NCI-H1436 (cell line): ENCODE results near the gene MAEA.
"Not testable (repeated sequence)": the region's sequence is repeated elsewhere in the genome, so short reads cannot be mapped to it uniquely, and the experiment has no call there.

ENCODE experiments used
- DNase-seq: peaks from one replicate; lab custom pipeline; 2025; lab: John Stamatoyannopoulos, UW

MAEA gene

DNA sequence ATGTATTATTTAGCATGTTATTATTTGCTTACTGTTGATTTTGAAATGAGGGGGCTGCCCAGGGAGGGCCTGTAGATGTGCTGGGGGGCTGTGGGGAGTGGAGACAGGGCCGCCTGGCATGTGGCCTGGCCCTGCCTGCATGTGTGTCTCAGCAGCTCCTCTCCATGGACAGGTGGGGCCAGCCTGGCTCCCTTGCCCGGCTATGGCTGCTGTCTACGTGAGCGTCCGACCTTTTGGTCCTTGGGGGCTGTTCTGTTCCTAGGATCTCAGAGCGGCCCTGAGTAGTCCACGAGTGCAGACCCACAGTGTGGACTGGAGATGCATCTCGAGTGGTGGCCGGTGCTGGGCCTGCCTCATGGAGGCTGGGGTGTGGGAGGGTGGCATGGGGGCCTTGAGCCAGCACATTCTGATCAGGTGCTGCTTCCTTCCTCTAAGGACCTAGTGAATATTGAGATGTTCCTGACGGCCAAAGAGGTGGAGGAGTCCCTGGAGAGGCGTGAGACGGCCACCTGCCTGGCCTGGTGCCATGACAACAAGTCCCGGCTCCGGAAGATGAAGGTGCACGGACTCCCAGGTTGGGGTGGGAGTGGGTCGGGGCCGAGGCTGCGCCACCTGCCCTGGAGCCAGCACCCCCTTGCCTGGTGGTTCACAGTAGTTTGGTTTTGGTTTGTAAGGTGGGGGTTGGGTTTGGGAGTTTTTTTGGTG, 32.4 kb downstream of the MAEA start:
- DNase-seq: no peak

DNA sequence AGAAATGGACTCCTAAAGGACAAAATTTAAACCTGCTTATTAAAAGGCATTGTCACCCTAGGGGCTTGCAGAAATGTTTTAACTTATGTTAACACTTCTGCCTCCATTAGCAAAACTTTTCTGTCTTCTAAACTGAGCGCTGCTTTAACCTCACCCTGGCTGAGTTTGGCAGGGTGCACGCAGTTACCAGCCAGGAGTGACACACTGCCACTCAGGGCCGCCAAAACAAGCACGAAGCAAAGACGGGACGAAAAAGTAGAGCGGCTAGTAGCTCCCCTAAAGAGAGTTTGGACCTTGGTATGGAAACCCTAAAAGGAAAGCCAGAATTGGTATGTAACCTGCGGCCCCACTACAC, 33.6 kb downstream of the MAEA start:
- no peak for DNase-seq

DNA sequence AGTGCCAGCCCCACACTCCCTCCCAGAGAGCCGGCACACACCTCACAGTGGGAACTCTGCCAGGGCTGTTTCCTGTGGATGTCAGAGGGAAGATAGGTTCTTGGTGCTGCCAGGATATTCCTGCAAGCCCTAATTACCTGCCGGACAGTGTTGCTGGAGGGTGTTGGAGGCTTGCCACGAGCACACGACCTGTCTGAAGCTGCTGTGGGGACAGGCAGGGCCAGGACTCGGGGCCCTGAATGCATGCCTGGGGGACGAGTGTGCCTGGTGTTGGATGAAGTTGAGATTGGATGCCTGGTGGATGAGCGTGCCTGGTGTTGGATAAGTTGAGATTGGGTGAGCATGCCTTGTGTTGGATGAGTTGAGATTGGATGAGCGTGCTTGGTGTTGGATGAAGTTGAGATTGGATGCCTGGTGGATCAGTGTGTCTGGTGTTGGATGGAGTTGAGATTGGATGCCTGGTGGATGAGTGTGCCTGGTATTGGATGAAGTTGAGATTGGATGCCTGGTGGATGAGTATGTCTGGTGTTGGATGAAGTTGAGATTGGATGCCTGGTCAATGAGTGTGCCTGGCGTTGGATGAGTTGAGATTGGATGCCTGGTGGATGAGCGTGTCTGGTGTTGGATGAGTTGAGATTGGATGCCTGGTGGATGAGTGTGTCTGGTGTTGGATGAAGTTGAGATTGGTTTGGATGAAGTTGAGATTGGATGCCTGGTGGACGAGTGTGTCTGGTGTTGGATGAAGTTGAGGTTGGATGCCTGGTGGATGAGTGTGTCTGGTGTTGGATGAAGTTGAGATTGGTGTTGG, 34.1 kb downstream of the MAEA start:
- DNase-seq: no peak

DNA sequence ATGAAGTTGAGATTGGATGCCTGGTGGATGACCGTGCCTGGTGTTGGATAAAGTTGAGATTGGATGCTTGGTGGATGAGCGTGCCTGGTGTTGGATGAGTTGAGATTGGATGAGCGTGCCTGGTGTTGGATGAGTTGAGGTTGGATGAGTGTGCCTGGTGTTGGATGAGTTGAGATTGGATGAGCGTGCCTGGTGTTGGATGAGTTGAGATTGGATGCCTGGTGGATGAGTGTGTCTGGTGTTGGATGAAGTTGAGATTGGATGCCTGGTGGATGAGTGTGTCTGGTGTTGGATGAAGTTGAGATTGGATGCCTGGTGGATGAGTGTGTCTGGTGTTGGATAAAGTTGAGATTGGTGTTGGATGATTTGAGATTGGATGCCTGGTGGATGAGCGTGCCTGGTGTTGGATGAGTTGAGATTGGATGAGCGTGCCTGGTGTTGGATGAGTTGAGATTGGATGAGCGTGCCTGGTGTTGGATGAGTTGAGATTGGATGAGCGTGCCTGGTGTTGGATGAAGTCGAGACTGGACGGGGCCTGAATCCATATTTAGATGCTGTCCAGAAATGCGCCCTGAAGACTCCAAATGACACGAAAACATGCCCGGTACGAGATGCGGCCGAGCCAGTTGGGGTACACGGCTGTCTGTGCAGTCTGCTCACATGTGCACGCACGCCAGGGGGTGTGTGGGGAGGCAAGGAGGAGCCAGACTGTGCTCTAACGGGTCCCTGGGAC, 34.9 kb downstream of the MAEA start:
- DNase-seq: not testable (repeated sequence)

DNA sequence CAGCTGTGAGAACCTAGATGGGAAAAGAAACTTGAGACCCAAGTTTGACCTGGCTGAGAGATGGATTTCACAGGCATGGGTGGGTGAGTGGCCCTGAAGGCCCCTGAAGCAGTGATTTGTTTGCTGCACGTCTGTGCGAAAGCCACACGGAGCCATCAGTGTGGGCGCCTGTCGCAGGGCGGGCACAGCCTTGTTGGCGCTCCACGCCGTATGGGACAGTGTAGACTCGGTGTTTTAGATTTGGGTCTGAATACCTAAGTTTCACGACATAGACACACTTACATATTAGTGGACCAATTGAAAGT, 35.4 kb downstream of the MAEA start:
- DNase-seq: no peak

DNA sequence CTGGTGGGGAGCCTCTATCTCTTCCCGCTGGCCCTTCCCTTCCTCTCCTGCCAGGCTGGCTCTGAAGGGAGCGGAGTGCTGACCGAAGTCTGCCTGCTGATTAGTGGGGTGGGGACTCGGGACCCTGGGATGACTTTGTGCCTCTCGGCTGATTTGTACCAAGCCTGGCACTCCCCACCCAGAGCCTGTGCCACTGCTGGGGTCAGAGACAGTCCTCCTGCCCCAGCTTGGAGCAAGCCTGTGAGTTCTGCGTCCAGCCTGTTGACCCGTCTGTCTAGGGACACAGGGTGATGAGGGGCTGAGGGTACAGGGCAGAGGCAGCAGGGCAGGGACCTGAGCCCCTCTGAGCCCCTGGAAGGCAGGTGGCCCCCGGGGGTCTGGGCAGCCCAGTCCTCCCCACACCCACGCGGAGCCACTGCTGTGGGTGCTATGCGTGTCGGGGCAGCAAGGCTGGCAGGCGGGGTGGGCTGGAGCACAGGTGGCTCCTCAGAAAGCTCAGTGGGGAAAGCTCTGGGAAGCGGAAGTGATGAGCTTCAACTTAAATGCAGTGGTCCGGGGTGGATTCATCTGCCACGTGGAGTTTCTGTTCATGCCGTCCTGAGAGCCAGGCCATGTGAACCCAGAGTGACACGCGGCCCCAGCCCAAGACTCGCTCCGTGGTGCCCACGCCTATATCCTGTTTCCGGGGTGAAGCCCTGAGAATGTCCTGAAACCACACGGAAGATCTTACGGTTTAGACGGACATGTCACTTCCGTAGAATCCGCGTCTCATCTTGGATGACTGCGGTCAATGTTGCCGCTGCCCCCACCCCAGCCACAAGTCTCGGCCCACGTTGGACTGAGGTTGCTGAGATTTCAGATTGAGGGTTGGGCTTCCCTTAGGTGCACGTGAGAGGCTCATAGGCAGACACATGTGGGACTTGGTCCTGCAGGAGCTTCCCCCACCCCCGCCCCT, 36.3 kb downstream of the MAEA start:
- no peak for DNase-seq

DNA sequence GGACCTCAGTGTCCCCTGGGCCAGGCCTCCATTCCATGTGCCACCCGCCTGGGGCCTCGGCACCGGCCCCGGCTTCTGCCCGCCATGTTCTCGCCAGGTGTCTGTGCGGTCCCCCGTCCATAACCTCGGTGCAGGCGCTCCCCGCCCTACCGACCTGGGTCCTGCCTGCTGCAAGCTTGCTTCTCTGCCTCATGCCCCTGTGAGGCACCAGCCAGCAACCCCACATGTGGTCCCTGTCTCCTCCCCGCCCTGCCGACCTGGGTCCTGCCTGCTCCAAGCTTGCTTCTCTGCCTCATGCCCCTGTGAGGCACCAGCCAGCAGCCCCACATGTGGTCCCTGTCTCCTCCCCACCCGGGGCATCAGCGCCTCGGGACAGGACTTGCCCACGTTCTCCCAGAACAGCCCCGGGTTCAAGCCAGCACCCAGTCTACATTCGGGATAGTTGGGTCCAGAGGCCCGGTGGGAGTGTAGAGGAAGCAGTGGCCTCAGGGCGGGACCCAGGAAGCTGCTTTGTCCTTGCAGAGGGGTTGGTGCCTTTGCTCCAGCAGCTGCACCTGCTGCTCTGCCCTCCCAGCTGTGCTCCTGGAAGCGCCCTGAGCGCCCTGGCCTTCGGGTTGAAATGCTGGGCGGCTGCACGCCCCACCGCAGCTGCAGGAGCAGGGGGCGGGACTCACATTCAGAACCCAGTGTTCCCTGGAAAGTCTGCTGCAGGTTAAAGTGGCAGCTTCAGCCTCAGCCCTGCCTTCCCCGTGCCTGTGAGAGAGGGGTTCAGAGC, 37.2 kb downstream of the MAEA start:
- DNase-seq: no peak

DNA sequence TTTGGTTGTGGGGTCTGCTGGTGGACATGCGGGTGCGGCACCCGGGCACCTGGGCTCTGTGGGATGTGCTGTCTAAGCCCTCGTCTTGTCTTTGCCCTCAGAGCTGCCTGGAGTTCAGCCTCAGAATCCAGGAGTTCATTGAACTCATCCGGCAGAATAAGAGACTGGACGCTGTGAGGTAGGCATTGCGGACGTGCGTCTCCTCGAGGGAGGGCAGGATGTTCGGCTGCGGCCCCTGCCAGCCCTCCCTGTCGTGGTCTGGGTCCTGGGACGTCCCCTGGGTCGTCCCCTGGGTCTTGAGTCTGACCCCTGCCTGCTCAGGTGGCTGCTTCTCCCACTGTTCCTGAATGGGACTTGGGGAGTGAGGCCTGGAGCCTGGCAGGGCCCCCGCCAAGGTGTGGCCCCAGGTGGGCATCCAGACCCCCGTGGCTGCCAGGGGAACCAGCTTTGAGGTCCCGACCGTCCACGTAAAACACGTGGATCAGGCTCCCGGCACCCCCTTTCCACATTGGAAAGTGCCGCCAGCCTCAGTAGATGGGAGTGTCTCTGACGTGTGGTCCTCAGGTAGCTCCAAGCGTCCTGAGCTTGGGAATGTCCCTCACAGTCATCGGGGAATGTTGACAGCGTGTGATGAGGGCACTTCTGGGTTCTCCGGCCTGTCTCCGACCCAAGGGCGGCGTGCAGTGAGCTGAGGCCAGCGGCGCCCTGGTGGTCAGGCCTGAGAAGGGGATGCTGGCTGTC, 38.0 kb downstream of the MAEA start:
- no peak for DNase-seq

DNA sequence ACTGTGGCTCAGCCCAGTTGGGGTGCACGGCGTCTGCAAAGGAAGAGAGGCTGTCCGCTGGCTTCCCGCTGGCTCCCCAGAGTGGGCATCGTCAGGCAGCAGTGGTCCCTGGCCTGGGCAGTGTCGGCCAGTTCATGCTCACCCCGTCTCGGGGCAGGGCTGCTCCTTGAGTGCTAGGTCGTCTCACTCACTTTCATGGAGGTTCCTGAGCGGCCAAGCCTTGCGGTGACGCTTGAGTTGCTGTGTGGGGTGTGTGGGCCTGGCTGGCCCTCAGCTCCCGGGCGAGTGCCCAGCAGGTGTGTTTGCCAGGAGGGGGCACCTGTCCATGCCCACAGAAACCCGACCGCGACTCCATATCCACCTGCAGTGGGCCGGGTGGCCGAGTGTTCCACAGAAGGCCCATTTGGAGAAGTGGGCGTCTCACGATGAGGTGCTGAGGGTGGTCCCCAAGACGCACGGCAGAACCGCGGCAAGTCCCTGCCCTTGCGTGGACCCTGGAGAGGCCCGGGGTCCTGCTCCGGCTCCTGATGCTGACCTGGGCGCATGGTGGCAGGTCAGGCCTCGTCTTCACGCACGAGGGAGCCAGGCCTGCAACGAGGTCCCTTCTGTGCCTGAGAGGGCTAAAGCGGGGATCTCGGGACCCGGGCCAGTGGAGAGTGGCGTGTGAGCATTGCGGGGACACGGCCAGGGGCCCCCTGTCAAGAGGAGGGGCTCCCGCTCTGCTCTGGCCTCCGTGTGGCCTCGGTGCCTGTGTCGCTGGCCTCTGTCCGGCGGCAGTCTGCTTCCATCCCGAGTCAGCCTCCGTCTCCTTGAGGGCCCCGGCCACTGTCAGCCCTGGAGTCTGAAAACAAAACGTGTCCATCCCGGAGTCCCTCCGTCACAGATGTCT, 38.8 kb downstream of the MAEA start:
- no peak for DNase-seq

DNA sequence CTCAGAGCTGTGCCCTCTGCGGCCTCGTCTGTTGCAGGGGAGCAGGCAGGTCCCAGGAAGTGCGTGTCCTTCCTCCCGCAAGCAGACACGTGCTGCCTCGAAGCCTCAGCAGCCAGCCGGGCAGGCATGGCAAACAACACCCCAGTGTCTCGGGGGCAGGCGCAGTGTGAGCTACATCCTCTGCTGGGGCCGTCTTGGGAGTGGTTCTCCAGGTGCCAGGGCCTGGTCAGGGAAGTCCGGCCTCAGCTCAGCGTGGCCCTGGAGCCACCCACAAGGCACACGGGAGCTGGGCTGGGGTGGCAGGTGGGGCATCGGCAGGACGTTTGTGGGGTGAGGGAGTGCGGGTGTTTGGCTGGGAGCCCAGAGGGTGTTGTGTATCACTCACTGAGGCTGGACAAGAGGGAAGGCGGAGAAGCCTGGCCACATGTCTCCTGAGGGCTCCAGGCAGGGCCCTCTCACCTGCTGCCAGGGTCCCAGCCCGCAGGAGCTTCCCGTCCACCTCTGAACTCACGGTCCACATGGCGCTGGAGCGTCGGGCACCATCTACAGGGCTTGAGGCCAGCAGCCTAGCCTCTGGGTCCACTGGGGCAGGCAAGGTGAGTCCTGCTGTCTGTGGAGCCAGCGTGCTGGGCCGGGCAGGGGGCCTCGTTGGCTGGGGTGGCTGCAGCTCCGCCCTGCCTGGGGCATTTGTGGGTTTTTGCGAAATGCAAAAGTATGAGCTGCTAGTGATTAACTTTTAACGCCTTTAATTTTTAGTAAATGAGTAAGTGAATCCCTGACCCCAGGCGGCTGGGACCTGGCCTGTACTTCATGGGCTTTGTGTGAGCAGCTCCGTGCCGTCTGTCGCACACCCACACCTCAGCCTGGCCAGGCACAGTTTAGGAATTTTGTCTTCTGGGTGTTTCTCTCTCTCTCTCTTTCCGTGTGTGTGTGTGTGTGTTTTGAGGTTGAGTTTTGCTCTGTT, 40.0 kb downstream of the MAEA start:
- DNase-seq: no peak

DNA sequence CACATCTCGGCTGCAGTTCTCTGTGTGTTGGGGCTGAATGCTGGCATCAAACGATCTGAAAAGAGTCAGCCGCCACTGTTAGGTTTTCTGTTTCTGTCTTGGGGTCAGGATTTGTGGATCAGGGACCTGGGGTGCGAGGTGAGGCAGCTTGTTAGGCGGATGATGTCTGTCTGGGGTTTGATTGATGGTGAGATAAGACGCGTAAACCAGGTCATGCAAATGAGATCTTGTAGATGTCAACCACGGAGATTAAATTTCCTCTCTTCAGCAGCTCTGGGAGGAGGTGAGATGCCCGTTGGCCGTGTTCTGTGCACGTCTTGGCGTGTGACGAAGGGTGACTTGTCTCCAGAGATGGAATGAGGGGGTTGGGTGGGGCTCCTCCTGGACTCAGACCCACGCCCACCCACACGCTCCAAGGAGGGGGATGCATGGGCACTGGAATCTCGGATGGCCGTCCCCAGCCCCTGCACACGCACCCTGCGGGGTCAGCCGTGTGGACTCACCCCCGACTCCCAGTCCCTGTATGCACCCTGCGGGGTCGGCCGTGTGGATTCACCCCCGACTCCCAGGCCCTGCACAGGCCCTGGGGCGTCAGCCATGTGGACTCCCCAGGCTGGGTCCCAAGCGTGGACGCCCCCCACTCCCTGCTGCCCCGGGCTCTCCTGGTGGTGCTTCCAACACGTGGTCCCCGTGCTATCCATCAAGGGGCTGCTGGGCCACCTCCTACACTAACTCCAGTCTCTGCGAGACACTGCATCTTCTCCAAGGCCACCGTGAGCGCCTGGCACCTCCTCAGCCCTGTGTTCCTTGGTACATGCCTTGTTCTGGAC, 41.3 kb downstream of the MAEA start:
- no peak for DNase-seq

DNA sequence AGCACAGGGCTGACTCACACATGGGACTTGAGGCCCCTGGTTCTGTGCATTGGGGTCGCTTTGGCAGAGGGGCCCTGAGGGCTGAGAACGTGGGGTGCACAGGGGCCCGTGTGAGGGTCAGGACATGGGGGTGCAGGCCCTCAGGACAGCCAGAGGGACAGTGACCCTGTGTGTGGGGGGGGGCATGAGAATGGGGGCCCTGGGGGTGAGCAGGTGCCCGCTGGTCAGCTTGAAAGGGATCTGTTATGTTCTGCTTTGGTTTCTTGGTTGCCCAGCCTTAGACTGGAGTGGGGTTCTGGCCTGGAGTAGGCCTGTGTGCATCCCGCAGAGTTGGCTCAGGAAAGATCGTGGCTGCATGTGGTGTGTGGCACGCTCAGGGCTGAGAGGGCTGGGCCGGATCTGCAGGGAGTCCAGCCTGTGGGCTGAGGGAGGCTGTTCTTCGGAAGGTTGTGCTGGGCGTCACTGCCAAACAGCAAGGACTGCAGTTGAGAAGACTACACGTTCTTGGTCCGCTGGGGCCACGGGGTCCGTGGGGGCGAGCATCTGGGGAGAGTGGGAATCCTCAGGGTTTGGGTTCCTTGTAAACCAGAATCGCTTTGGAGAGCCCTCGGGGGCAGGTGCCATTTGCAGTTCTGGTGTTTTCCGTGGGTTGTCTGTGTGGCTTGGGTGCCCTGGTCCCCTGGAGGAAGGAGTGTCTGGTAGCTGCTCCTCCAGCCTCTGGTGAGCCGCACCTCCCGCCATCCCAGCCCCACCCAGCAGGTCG, 42.1 kb downstream of the MAEA start:
- no peak for DNase-seq

DNA sequence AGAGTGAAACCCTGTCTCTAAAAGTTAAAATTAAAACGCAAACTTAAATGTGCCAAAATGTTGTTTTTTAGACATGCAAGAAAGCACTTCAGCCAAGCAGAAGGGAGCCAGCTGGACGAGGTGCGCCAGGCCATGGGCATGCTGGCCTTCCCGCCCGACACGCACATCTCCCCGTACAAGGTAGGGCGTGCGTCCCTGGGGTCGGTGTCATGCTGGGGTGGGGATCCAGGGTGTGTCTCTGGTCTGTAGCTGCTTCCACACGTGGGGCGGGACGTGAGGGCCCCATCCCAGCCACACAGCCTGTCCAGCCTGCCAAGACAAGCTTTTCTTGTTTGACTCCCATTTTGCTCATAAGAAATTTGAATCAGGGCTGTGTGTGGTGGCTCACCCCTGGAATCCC, 43.0 kb downstream of the MAEA start:
- no peak for DNase-seq

DNA sequence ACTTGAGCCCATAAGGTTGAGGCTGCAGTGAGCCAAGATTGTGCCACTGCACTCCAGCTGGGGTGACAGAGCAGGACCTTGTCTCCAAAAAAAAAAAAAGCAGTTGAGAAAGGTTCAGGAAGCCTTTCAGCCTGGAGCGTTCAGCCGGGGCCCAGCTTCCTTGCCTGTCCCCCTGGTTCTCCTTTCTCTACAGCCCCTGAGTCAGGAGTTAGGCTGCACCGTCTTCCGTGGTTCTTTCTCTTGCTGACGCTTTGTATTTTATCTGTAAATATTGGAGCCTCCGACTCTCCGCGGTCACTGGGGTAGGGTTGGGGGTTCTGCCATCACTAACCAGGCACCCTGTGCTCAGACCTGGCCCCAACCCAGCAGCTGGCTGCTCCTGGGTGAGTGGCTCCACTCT, 43.6 kb downstream of the MAEA start:
- DNase-seq: no peak

DNA sequence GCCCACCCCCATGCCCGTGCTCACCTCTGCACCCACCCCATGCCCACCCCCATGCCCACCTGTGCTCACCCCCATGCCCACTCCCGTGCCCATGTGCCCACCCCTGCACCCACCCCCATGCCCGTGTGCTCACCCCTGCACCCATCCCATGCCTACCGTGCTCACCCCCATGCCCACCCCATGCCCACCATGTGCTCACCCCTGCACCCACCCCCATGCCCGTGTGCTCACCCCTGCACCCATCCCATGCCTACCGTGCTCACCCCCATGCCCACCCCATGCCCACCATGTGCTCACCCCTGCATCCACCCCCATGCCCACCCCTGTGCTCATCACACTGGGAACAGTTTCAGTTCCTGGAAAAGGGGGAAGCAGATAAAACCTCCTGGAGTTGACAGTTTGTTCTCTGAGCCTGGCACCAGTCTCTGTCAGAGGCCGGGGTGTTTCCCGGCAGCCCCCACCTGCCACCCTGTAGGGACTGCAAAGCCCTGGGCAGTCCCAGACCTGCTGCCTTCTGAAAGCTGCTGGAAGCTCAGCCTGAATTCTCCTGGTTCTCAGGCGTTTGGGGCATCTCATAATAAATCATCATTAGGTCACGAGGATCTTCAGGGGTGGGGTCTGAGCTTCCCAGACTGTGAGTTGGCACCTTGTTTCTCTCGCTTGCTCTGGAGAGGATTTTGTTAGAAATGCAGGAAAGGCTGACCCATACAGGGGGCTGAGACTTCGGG, 44.3 kb downstream of the MAEA start:
- not testable (repeated sequence) for DNase-seq

DNA sequence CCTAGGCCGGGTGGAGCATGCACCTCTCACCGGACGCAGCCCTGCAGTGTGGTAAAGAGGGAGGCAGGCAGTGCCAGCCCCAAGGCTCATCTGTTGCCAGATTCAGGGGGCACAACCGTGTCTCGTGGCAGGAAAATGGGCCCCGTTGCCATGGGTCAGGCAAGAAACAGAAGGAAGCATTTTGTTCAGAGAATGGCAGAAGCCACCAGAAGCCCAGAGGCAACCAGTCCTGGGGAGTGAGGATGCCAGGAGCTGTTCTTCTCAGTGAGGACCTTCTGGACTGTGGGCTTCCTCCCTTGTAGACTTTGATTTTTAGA, 44.8 kb downstream of the MAEA start:
- no peak for DNase-seq
